Measurements from ENCODE around the gene ASAH2. TPM values are rescaled to one million over a fixed set of nuclear protein-coding genes. Genes with fewer than 3 reads are reported as not detected.

The ASAH2 gene
- total RNA-seq, 3 donors from 2014 or later, result 5.6 to 10.0 (median 7.7) TPM

Other genes starting within 250 kb of the ASAH2 start
- 10 to 100 TPM; 21.3 to 27.9 (median 26.3) TPM for gene WASHC2A, start 183.6 kb downstream of the ASAH2 start, total RNA-seq